ENCODE results near the gene AP1S2. TPM values are rescaled to one million over a fixed set of nuclear protein-coding genes. Genes with fewer than 3 reads are reported as not detected.
A peak's percentile ranks its signal among the peaks of the same experiment; 100 is the strongest.

Gene AP1S2
- total RNA-seq, 2 experiments from 2014 or later, result 40.2 to 49.5 TPM

DNA sequence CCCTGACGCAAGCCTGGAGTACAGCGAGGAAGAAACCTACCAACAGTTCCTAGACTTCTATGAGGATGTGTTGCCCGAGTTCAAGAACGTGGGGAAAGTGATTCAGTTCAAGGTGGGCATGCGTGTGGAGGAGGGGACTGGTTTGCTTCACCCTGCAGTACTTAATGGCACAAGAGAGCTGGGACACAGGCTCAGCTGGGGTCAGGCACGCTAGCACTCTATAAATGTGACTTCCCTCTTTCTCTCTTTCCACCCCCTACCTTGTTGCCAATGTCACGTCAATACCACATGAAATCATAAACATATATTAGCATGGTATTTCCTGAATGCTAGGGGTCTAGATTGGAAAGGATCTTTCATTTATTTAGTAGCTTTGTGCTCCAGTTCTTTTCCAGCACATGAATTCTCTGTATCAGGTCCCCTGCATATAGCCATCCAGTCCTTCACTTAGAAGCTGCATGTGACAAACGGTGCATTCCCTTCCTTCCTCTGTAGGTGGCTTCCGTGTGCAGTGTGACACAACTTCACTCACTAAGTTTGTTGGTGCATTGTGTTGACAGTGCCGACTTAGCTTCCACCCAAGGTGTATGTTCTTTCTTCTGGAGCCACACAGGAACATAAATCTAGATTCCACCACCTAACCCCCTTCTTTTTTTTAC is 38.7 kb downstream of the AP1S2 start:
- no peaks in the 10 kb centered on the region for H3K9me2 ChIP-seq (ENCODE audit: insufficient read depth, low read length)
- no peaks in the 10 kb centered on the region for H3K4me1 ChIP-seq (ENCODE audit: insufficient read depth, low read length, poor library complexity, severe bottlenecking)
- POLR2A ChIA-PET, result interaction anchor here (0.6 kb wide), 2 partner anchors 10 to 16 kb away, joined by 3 read pairs; no protein-coding TSS in a partner anchor
- DNase-seq (ENCODE audit: low spot score), result peak; percentile 31
- CTCF ChIA-PET (ENCODE audit: unreplicated experiment), result no interaction called here
- BruUV-seq (replicated peaks), result no TSS peak
- H3K4me3 ChIP-seq (ENCODE audit: low read depth, low read length, poor library complexity, severe bottlenecking), result no peak overlapping the region
- H3K27ac ChIP-seq (ENCODE audit: low read depth, low read length, poor library complexity, severe bottlenecking), result no peak overlapping the region
- H3K9me3 ChIP-seq (ENCODE audit: low read length), result no peaks in the 10 kb centered on the region
- H3K36me3 ChIP-seq (ENCODE audit: insufficient read depth, low read length), result peaks cover 65% of the 10 kb centered on the region
- no peaks in the 10 kb centered on the region for H3K79me2 ChIP-seq (ENCODE audit: insufficient read depth, low read depth, low read length)
- intact Hi-C loops (cut with micrococcal nuclease; ENCODE audit: unreplicated experiment), result loop anchor here (10.0 kb wide), 1 partner anchor 159 kb away; no protein-coding TSS in a partner anchor
- TF ChIP-seq, protein P1, sequence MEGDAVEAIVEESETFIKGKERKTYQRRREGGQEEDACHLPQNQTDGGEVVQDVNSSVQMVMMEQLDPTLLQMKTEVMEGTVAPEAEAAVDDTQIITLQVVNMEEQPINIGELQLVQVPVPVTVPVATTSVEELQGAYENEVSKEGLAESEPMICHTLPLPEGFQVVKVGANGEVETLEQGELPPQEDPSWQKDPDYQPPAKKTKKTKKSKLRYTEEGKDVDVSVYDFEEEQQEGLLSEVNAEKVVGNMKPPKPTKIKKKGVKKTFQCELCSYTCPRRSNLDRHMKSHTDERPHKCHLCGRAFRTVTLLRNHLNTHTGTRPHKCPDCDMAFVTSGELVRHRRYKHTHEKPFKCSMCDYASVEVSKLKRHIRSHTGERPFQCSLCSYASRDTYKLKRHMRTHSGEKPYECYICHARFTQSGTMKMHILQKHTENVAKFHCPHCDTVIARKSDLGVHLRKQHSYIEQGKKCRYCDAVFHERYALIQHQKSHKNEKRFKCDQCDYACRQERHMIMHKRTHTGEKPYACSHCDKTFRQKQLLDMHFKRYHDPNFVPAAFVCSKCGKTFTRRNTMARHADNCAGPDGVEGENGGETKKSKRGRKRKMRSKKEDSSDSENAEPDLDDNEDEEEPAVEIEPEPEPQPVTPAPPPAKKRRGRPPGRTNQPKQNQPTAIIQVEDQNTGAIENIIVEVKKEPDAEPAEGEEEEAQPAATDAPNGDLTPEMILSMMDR (conservative IDR thresholded peaks at IDR 0.05; ENCODE audit: low read length), result peak; percentile 49; the same call in 1 of the 2 replicates
- no peak for TF ChIP-seq EZH2phosphoT487 (IDR thresholded peaks at IDR 0.05; ENCODE audit: borderline replicate concordance, low read depth, low read length)
- no peaks in the 10 kb centered on the region for H4K20me1 ChIP-seq (ENCODE audit: insufficient read depth, low read length)
- no peak overlapping the region for H3K4me2 ChIP-seq (ENCODE audit: low read length)
- H2AFZ ChIP-seq (ENCODE audit: low read length), result no peak overlapping the region

DNA sequence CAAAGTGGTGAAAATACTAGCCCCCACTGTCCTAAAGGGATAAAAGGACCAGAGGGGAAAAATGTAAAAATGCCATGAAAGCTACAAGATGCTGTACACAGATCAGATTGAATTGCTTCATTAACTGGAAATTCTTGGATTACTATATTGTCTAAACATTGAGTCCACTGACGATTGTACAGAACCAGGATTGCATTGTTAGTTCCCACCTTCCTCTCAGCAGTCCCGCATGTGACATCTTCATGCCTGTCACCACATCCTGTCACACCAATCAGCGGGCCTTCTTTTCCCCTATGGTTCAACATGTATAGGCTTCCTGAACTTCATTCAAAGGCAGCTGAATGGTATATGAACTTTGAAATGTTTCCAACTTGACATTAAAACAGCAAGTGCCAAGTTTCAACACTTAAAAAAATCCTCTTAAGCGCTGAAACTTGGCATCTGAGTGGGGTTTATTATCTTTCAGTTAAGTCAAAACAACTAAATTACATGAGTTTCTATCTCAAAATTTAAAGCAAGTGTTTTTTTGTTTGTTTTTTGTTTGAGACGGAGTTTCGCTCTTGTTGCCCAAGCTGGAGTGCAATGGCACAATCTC is 39.7 kb downstream of the AP1S2 start:
- ChIA-PET CTCF (ENCODE audit: unreplicated experiment) (no interaction called here), POLR2A (interaction anchor here (1.0 kb wide), 1 partner anchor 25 kb away, joined by 4 read pairs; no protein-coding TSS in a partner anchor)
- Histone ChIP-seq H3K27ac (ENCODE audit: low read depth, low read length, poor library complexity, severe bottlenecking) (no peak overlapping the region), H3K4me2 (ENCODE audit: low read length) (no peak overlapping the region), H3K36me3 (ENCODE audit: insufficient read depth, low read length) (peaks cover 63% of the 10 kb centered on the region), H3K9me3 (ENCODE audit: low read length) (no peaks in the 10 kb centered on the region), H3K4me3 (ENCODE audit: low read depth, low read length, poor library complexity, severe bottlenecking) (no peak overlapping the region), H3K4me1 (ENCODE audit: insufficient read depth, low read length, poor library complexity, severe bottlenecking) (no peaks in the 10 kb centered on the region), H2AFZ (ENCODE audit: low read length) (no peak overlapping the region), H3K79me2 (ENCODE audit: insufficient read depth, low read depth, low read length) (no peaks in the 10 kb centered on the region), H4K20me1 (ENCODE audit: insufficient read depth, low read length) (no peaks in the 10 kb centered on the region), H3K9me2 (ENCODE audit: insufficient read depth, low read length) (no peaks in the 10 kb centered on the region)
- DNase-seq (ENCODE audit: low spot score), result no peak
- BruUV-seq (replicated peaks), result no TSS peak
- intact Hi-C loops (cut with micrococcal nuclease; ENCODE audit: unreplicated experiment), result loop anchor here (10.0 kb wide), 1 partner anchor 160 kb away; no protein-coding TSS in a partner anchor
- TF ChIP-seq, protein P1 (conservative IDR thresholded peaks at IDR 0.05; ENCODE audit: low read length), result no peak
- no peak for TF ChIP-seq EZH2phosphoT487 (IDR thresholded peaks at IDR 0.05; ENCODE audit: borderline replicate concordance, low read depth, low read length)

DNA sequence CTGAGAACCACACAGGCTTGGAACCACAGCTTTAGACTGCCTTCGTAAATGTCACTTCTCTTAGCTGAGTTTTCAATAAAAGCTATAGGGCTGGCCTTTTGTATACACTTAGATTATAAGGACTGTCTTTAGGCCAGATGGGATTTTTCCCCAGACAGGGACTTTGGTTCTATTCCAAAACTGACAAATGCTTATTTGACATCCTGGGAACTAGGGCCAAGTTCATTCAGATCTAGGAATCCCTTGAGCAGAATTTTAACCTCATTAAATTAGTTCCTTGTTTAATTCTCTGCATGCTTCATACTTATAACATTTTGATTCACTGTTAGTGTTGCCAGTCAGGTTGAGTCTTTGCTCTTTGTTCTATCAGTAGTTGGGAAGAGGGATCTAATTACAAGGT is 41.2 kb downstream of the AP1S2 start:
- DNase-seq (ENCODE audit: low spot score), result no peak
- POLR2A ChIA-PET, result no interaction called here
- Histone ChIP-seq H3K27ac (ENCODE audit: low read depth, low read length, poor library complexity, severe bottlenecking) (no peak overlapping the region), H3K9me2 (ENCODE audit: insufficient read depth, low read length) (no peaks in the 10 kb centered on the region), H3K4me2 (ENCODE audit: low read length) (no peak overlapping the region), H3K4me1 (ENCODE audit: insufficient read depth, low read length, poor library complexity, severe bottlenecking) (no peaks in the 10 kb centered on the region), H3K79me2 (ENCODE audit: insufficient read depth, low read depth, low read length) (no peaks in the 10 kb centered on the region), H3K4me3 (ENCODE audit: low read depth, low read length, poor library complexity, severe bottlenecking) (no peak overlapping the region), H4K20me1 (ENCODE audit: insufficient read depth, low read length) (no peaks in the 10 kb centered on the region), H3K9me3 (ENCODE audit: low read length) (no peaks in the 10 kb centered on the region), H2AFZ (ENCODE audit: low read length) (no peak overlapping the region), H3K36me3 (ENCODE audit: insufficient read depth, low read length) (peaks cover 68% of the 10 kb centered on the region)
- TF ChIP-seq EZH2phosphoT487 (IDR thresholded peaks at IDR 0.05; ENCODE audit: borderline replicate concordance, low read depth, low read length), result no peak
- TF ChIP-seq, protein P1 (conservative IDR thresholded peaks at IDR 0.05; ENCODE audit: low read length), result no peak
- intact Hi-C loops (cut with micrococcal nuclease; ENCODE audit: unreplicated experiment), result loop anchor here (10.0 kb wide), 1 partner anchor 161 kb away; no protein-coding TSS in a partner anchor
- CTCF ChIA-PET (ENCODE audit: unreplicated experiment), result no interaction called here
- BruUV-seq (replicated peaks), result no TSS peak
